NCI-H748 treated with DMSO at 0.1 percent for 48 hours (cell line): ENCODE measurements around the gene CIAO3.
"Not testable (repeated sequence)": the region's sequence is repeated elsewhere in the genome, so short reads cannot be mapped to it uniquely, and the experiment has no call there.

Experiments used
- DNase-seq: peaks from one replicate; lab custom pipeline; 2025; lab: John Stamatoyannopoulos, UW

Gene CIAO3

DNA sequence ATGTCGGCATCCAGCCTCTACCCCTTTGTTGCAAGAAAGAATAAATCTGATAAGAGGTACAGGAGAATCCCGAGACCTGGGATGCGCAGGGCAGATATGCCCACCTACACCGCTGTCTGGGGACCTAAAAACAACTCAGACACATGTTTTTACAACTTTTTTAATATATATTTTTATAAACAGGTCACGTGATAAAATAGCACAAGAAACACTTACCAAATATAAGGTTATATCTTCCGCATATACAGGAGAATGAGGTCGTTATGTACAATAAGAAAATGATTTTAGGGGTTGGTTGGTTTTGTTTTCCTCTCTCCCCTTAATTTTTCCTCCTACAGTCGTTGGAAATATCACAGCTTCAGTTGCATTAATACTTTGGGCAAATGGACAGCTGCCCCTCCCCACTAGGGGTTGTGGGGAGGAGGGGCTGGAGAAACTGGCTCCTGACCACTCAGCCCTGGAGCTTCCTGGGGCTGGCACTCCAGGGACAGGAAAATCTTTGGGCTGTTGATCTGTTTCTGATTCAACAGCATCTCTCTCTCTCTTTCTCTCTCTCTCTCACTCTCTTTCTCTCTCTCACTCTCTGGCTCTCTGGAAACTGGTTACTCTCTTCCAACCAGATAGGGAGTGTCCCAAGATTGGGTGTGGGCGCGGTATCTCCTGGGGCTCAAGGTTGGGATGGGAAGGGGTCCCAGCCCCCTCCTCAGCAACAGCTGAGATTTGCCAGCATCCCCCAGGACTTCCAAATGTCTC, 48.3 kb downstream of the CIAO3 start:
- DNase-seq: no peak

DNA sequence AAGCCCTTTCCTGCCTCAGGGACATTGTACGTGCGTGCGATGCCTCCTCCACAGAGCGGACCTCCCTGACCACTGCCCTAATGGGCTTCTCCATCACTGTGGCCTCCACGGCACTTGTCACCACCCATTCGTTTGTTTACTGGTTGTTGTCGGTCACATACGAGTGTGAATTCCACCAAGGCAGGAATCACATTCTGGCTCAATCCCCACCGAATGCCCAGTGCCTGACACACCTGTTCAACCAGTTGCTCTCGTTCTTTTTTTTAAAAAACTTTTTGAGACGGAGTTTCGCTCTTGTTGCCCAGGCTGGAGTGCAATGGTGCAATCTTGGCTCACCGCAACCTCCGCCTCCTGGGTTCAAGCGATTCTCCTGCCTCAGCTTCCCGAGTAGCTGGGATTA, 49.6 kb downstream of the CIAO3 start:
- not testable (repeated sequence) for DNase-seq

DNA sequence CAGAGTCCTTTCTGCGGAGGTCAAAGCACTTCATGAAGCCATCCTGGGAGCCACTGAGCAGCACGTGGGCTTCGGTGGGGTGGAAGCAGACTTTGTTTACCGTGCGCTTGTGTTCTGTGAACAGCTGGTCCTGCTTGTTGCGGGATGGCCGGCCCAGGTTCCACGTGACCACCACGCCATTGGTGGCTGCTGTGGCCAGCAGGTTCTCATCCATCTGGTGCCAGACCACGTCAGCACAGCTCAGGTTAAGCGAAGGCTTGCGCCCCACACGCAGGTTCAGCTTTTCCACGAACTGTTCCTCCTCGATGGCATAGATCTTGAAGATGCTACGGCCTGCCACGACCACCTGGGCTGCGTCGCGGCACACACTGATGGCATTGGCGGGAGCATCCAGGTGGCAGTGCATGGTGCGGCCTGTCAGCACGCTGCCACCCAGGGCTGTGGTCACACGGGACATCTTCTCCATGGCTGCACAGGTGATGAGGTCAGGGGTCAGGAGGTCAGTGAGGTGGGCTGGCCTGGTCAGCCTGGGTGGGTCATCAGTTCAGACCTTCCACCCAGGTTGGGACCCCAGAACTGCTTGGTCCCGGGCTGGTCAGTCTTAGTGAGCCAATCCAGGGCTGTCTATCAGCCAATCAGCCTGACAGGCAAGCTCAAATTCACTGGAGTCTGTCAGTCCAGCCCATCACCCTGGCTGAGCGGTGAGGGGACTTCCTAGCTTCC, 51.5 kb downstream of the CIAO3 start:
- no peak for DNase-seq

DNA sequence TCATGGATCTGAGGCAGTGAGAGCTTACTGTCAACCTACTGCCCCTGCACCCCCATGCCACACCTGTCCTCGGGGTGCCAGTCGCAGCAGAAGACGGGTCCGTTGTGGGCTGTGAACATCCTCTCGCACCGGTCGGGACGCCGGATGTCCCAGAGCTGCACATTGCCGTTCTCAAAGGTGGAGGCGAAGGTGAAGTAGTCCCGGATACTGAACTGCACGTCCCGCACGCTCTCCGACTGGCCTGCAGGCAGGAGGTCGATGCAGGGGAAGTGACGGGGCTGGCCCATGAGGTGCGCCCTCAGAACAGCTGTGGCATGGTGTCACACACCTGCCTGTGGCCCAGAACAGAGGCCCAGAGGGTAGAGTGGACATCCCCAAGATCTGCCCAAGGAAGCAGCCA, 53.3 kb downstream of the CIAO3 start:
- DNase-seq: no peak

DNA sequence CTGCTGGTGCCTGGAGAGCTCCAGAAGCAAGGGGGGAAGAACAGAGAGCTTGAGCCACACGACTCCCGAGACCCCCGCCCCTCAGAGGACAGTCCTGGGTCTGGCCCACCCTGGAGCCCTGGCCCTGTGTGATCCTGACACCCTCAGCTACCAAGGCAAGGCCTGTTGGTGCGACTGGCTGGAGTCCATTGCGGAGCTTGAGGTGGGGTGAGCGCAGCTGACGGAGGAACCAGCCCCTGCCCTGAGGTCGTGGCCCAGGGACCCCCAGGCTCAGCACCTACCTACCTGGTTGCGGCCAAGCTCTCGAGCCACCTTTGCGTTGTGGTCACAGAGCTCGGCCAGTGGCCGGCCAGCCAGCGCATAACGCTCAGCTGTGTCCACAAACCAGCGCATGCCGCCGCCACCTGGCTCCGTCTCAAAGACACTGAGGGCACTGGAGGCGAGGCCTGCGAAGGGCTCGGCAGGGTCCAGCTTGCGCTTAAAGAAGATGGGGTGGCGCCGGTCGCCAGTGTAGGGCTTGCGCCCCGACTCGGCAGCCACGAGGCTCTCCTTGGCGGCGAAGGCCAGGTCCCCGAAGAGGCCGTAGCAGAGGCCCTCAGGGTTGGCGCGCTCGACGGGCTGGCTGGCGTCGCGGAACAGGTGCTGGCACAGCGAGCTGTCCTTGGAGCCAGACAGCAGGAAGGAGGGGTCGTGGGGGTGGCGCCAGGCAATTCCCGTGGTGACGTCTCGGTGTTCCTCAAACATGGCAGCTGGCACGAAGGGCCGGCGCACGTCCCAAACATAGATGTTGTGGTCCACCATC, 54.1 kb downstream of the CIAO3 start:
- no peak for DNase-seq

DNA sequence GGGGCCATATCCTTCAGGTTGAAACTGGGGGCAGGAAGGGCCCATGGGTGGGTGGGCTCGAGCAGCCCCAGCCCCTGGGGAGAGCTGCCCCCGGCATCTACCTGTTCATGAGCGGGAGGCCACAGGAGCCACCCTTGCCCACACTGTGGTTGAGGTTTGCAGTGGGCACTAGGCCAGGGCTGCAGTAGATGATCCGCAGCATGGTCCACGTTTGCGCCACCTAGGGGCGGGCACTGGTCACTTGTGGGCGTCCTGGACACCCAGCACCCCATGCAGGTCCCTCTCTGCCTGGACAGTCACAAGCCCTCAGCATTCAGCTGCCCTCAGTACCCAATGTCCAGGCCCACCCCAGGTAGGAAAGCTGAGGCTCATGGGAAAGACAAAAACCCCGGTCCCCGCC, 54.8 kb downstream of the CIAO3 start:
- DNase-seq: peak; percentile 4

DNA sequence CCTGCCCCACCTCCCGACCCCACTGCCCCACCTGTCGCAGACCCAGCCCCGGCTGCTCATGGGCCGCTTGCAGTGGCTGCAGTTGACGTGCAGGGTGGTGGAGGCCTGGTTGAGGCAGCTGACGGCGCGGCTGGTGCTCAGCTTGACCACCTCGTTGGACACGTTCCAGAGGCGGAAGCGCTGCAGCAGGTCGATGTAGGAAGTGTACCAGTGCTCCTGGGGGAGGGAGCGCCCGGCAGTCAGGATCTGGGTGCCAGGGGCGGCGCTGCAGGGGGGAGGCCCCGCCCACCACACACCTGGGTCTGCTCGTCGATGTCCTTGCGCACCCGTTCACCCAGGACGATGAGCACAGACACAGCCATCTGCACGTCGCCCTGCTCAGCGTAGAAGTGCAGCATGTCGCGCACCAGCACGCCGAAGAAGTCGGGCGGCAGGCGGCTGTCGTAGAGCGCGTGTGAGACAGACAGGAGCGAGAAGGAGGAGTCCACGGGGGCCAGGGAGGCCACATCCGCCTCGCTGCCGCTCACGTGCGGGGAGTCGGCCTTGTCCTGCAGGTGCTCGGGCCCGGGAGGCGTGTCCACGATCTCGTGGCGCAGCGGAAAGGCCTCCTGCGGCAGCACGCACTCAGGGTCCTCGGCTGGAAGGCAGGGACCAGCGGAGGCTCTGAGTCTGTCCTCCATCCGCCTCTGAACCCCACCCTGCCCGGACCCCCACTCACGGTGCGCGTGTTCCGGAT, 55.7 kb downstream of the CIAO3 start:
- no peak for DNase-seq

DNA sequence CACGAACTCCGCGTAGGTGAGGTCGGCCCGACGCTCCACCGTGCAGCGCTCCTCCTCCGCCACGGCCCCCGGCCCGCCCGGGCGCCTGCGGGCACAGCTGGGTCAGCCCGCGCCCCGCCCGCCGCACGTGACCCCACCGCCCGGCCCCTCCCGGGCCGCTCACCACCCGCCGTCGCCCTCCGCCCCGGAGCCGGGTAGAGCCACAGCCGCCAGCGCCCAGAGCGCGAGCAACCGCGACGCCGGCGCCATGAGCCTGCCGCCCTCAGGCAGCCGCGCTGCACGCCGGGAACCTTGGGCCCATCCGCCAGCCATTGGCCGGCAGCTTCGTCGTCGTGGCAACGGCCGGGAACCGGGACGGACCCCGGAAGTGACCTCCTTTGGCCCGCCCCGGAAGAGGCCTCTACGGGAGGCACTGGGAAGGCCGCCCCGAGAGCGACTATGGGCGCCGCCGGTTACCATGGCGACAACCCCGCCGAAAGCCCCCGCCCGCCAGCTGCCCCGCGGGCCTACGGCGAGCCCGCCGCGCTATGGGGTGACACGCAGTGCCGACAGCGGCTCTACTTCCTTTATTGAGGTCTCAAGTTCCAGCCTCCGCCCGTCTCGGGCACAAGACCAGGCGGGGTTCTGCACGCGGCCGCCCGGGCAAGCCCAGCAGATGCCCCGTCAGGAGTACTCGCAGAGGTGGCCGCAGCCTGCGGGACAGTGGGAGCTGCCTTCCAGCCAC, 56.6 kb downstream of the CIAO3 start, which contains the start of gene JMJD8:
Gene JMJD8 (minus strand): TSS at position 264 of the 724 bp plus-strand sequence. CDS start 15 bp downstream, at position 249.
- DNase-seq: peak; percentile 72

DNA sequence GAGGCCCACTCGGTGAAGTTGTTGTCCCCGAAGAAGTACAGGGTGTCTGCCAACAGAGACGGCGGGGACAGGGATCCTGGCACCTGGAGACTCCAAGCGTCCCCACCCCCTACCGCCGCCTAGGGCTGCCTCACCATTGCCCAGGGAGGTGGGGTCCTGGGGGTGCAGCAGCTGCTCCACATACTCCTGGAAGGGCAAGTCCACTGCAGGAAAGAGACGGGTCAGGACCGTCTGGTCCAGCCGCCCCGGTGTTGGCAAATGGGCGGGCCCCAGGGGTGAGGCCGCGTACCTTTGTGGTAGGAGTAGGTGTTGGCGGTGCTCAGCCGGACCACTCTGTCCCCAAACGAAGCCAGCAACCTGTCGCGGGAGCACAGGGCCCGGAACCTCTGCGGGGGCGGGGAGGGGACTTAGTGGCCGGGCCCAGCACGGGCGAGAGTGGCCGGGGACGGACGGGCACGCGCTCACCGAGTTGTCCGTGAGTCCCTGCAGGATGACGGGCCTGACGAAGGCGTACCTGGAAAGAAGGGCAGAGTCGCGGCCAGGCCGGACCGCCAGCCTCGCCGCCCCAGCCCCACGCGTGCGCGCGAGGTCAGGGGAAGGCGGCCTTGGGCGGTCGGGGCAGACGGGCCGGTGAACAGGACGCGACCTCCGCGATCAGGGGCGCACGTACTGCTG, 57.3 kb downstream of the CIAO3 start:
- DNase-seq: no peak

DNA sequence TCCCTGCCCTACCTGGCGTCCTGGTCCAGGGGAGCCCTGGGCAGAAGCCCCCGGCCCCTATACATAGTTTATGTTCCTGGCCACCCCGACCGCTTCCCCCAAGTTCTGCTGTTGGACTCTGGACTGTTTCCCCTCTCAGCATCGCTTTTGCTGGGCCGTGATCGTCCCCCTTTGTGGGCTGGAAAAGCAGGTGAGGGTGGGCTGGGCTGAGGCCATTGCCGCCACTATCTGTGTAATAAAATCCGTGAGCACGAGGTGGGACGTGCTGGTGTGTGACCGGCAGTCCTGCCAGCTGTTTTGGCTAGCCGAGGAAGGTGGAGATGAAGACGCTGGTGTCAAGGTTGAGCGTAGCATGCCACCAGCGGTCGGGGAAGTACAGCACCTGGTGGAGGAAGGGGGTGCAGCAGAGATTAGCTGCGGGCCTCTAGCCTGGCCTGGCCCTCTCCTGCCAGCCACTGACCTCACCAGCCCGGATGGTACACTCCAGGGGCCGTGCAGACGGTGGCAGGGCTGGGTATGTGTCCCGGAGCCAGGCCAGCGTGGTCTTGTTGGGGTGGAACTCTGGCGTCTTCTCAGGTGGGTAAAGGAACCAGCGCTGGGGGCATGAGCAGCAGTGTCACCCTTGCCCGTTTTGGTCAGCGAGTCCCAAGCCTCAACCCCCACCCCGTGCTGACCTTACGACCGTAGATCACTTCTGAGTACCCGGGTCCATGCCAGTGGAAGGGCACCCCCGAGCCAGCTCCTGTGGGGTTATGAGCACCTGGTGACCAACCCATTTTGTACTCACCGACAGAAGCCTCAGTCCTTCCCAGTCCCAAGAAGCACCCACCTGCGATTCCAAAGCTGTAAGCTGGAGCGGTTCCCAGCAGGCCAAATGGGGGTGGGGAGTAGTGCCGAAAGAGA, 58.1 kb downstream of the CIAO3 start:
- no peak for DNase-seq

DNA sequence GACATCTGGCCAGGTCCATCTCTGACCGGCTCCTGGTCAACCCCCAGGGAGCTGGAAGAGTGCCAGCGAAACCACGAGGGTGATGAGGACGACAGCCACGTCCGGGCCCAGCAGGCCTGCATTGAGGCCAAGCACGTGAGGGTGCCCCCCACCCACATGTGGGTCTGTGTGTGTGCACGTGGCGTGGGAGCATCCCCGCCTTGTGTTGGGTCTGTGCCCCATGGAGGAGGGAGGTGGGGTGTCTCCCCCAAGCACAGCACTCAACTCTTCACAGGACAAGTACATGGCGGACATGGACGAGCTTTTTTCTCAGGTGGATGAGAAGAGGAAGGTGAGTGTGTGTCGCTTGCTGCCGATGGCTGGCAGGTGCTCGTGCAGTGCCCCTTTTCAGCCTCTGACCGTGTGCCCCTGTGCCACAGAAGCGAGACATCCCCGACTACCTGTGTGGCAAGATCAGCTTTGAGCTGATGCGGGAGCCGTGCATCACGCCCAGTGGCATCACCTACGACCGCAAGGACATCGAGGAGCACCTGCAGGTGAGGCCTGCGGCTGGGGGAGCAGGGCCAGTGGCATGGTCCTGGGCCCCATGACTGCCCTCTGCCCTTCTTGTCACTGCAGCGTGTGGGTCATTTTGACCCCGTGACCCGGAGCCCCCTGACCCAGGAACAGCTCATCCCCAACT, 58.9 kb downstream of the CIAO3 start:
- no peak for DNase-seq

DNA sequence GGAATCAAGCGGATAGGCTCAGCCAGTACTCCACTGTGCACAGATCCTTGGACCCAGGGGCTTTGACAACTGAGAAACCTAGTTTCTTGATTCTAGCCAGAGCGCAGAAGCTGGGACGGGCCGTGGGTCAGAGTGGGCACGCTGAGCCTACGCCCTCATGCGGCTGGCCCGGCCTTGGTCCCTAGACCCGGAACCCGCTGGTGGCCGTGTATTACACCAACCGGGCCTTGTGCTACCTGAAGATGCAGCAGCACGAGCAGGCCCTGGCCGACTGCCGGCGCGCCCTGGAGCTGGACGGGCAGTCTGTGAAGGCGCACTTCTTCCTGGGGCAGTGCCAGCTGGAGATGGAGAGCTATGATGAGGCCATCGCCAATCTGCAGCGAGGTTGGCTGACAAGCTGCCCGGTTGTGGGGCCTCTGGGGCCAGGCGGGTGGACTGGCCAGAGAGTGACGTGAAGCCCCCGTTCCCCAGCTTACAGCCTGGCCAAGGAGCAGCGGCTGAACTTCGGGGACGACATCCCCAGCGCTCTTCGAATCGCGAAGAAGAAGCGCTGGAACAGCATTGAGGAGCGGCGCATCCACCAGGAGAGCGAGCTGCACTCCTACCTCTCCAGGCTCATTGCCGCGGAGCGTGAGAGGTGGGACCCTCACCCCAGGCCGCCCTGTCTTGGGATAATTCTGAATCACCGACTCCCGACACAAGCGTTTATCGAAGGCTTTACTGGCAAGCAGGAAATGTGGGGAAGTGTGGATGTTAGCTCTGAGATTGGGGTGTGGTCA, 59.6 kb downstream of the CIAO3 start:
- DNase-seq: no peak

DNA sequence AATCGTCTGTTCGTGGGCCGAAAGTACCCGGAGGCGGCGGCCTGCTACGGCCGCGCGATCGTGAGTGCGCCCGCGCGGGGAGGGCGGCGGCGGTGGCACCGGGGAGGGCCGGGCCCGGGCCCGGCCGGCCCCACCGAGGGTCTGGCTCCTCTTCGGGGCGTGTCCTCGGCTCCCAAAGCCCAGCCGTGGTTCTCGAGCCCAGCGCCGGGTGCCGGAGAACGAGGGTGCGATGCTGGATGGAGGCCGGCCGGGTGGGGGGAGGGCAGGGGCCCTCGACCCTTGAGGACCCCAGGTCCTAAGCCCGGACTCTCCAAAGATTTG, 60.2 kb downstream of the CIAO3 start:
- no peak for DNase-seq

DNA sequence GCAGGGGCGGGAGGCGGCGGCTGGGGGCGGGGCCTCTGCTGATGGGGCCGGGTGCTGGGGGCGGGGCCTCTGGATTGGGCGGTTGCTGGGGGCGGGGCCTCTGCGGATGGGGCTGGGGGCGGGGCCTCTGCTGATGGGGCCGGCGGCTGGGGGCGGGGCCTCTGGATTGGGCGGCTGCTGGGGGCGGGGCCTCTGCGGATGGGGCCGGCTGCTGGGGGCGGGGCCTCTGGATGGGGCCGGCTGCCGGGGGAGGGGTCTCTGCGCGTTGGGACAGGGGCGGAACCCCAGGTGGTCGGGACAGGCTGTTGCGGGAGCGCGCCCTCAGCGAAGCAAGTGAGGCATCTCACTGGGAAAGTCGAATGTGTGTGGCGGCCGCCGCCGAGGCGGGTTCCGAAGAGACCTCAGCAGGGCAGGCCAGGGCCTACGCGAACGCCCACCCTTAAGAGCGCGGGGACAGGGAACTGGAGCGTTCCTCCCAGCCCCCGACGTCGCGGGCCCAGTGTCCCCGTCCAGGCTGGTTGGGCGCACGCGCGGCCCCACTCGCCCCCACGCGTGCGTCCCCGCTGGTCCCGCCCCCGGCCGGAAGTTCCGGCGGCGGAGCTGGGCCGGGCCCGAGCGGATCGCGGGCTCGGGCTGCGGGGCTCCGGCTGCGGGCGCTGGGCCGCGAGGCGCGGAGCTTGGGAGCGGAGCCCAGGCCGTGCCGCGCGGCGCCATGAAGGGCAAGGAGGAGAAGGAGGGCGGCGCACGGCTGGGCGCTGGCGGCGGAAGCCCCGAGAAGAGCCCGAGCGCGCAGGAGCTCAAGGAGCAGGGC, 60.8 kb downstream of the CIAO3 start, which contains the start of gene STUB1:
Gene STUB1 (plus strand): TSS at position 597 of the 811 bp plus-strand sequence. CDS start 116 bp downstream, at position 713.
- DNase-seq: peak; percentile 46
